GM23338 (cell line): ENCODE measurements around the gene FHIT. TPM values are rescaled to one million over a fixed set of nuclear protein-coding genes. Genes with fewer than 3 reads are reported as not detected.

Source experiments
- ATAC-seq: fragments of 200-7000 bp; cut with Tn5 transposase; 3 replicates; pipeline ENCODE4 v1.9.1; 2020
- DNase-seq: peaks from one replicate; pipeline ENCODE4 v3.0.0-alpha.2; 2015; ENCODE audit warnings: low spot score
- H2AFZ ChIP-seq: fragments of 200-600 bp; sonication (generic); 2 replicates; pipeline ENCODE4 v1.8.0; 2016; ENCODE audit warnings: antibody characterized with exemption, mild to moderate bottlenecking, moderate library complexity
- H3F3A ChIP-seq: fragments of 200-600 bp; sonication (generic); replicated peaks from 2 replicates; pipeline ENCODE4 v1.8.0; 2017; ENCODE audit warnings: antibody characterized with exemption, mixed run types, low read depth
- H3K27ac ChIP-seq: fragments of 200-600 bp; sonication (generic); 2 replicates; pipeline ENCODE4 v1.6.1; 2016; ENCODE audit warnings: low read depth
- H3K27me3 ChIP-seq: fragments of 200-600 bp; sonication (generic); 2 replicates; pipeline ENCODE4 v1.8.0; 2016; ENCODE audit warnings: mild to moderate bottlenecking, mixed run types, moderate library complexity; ENCODE audit not compliant: insufficient read depth
- H3K36me3 ChIP-seq: fragments of 200-600 bp; sonication (generic); 2 replicates; pipeline ENCODE4 v1.8.0; 2016; ENCODE audit warnings: mild to moderate bottlenecking; ENCODE audit not compliant: insufficient read depth
- H3K4me1 ChIP-seq: fragments of 200-600 bp; sonication (generic); 2 replicates; pipeline ENCODE4 v1.8.0; 2016; ENCODE audit warnings: mild to moderate bottlenecking, moderate library complexity; ENCODE audit not compliant: insufficient read depth
- H3K4me2 ChIP-seq: fragments of 200-600 bp; sonication (generic); 2 replicates; pipeline ENCODE4 v1.7.1; 2017; ENCODE audit warnings: mixed run types
- H3K4me3 ChIP-seq: fragments of 200-600 bp; sonication (generic); 2 replicates; pipeline ENCODE4 v1.6.1; 2016; ENCODE audit warnings: mixed run types
- H3K79me2 ChIP-seq: fragments of 200-600 bp; sonication (generic); replicated peaks from 2 replicates; pipeline ENCODE4 v1.8.0; 2017; ENCODE audit warnings: mild to moderate bottlenecking; ENCODE audit not compliant: insufficient read depth
- H3K9me2 ChIP-seq: fragments of 200-600 bp; sonication (generic); 2 replicates; pipeline ENCODE4 v1.8.0; 2017; ENCODE audit not compliant: insufficient read depth
- H4K20me1 ChIP-seq: fragments of 200-600 bp; sonication (generic); replicated peaks from 2 replicates; pipeline ENCODE4 v1.8.0; 2017; ENCODE audit warnings: mild to moderate bottlenecking; ENCODE audit not compliant: insufficient read depth
- H3K27ac Mint-ChIP-seq: 2 replicates; pipeline ENCODE4 v1.8.0; 2020; ENCODE audit warnings: inconsistent platforms, mild to moderate bottlenecking, moderate library complexity, mixed read lengths
- H3K27me3 Mint-ChIP-seq: 3 replicates; pipeline ENCODE4 v1.8.0; 2022; ENCODE audit warnings: low read depth, mild to moderate bottlenecking, moderate library complexity, mixed read lengths, inconsistent platforms; ENCODE audit not compliant: insufficient read depth, poor library complexity
- H3K36me3 Mint-ChIP-seq: 3 replicates; pipeline ENCODE4 v1.8.0; 2021; ENCODE audit warnings: low read depth, mild to moderate bottlenecking, inconsistent platforms, moderate library complexity, mixed read lengths
- H3K4me1 Mint-ChIP-seq: 3 replicates; pipeline ENCODE4 v1.8.0; 2020; ENCODE audit warnings: mild to moderate bottlenecking, inconsistent platforms, mixed read lengths
- H3K4me3 Mint-ChIP-seq: 3 replicates; pipeline ENCODE4 v1.8.0; 2021; ENCODE audit warnings: moderate library complexity, mild to moderate bottlenecking, inconsistent platforms, mixed read lengths
- H3K9me3 Mint-ChIP-seq: 3 replicates; pipeline ENCODE4 v1.8.0; 2020; ENCODE audit warnings: moderate library complexity, mild to moderate bottlenecking, inconsistent platforms, mixed read lengths
- CREB1 ChIP-seq: fragments of 250-450 bp; sonication (Bioruptor Pico); IDR thresholded peaks from 2 replicates; pipeline ENCODE4 v1.5.0; 2020; ENCODE audit warnings: low read depth, mild to moderate bottlenecking, moderate library complexity
- ETS1 ChIP-seq: IDR thresholded peaks from 2 replicates; pipeline ENCODE4 v1.6.1; 2016; ENCODE audit warnings: antibody characterized with exemption
- EZH2 ChIP-seq: fragments of 200-600 bp; sonication (generic); IDR thresholded peaks from one replicate; pipeline ENCODE4 v1.8.0; 2017; ENCODE audit warnings: antibody characterized with exemption, mild to moderate bottlenecking, low read depth; ENCODE audit not compliant: unreplicated experiment
- EZH2phosphoT487 ChIP-seq: fragments of 200-600 bp; sonication (generic); IDR thresholded peaks from one replicate; pipeline ENCODE4 v1.8.1; 2018; ENCODE audit warnings: antibody characterized with exemption; ENCODE audit not compliant: unreplicated experiment
- JUNB ChIP-seq: IDR thresholded peaks from one replicate; pipeline ENCODE4 v1.6.1; 2016; ENCODE audit warnings: antibody characterized with exemption; ENCODE audit not compliant: unreplicated experiment
- NANOG ChIP-seq: IDR thresholded peaks from 2 replicates; pipeline ENCODE4 v1.6.1; 2016; ENCODE audit warnings: antibody characterized with exemption, borderline replicate concordance
- POLR2AphosphoS5 ChIP-seq: IDR thresholded peaks from 2 replicates; pipeline ENCODE4 v1.6.1; 2016; ENCODE audit warnings: antibody characterized with exemption, low read depth
- REST ChIP-seq: IDR thresholded peaks from one replicate; pipeline ENCODE4 v1.6.1; 2018; ENCODE audit warnings: antibody characterized with exemption; ENCODE audit not compliant: unreplicated experiment
- STAT1 ChIP-seq: IDR thresholded peaks from one replicate; pipeline ENCODE4 v1.6.1; 2016; ENCODE audit warnings: antibody characterized with exemption; ENCODE audit not compliant: unreplicated experiment
- ZNF114 ChIP-seq: fragments of 250-450 bp; sonication (Bioruptor Pico); IDR thresholded peaks from 2 replicates; pipeline ENCODE4 v1.5.0; 2020; ENCODE audit warnings: mild to moderate bottlenecking, moderate library complexity
- ZNF331 ChIP-seq: fragments of 250-450 bp; sonication (Bioruptor Pico); IDR thresholded peaks from 2 replicates; pipeline ENCODE4 v1.5.0; 2020; ENCODE audit warnings: low read depth, mild to moderate bottlenecking, moderate library complexity
- ZNF462 ChIP-seq: fragments of 250-450 bp; sonication (Bioruptor Pico); IDR thresholded peaks from 2 replicates; pipeline ENCODE4 v1.5.0; 2020; ENCODE audit warnings: mild to moderate bottlenecking, moderate library complexity
- polyA plus RNA-seq: library from polyadenylated mRNA; unstranded; fragments of >200 nt; fragmentation: Nextera tagmentation; extraction: Ambion mirVana; gene quantifications from 2 replicates; pipeline ENCODE4 v1.2.1, GENCODE V29; 2016
- total RNA-seq: library from RNA; depleted of rRNA; stranded (reverse); fragments of >200 nt; shearing (Covaris generic); gene quantifications from 2 replicates; pipeline ENCODE4 v1.2.3, GENCODE V29; 2014

Gene FHIT
- total and polyA plus RNA-seq, 2 experiments from 2014 or later = 3.0 to 8.3 TPM

- TF ChIP-seq ZNF462 (CRISPR knock-in tag) (no peak), CREB1 (CRISPR knock-in tag) (no peak), EZH2 (no peak), ETS1 (no peak), ZNF114 (no peak)
Measured at GRCh38 chr3:60469481-60469880, 781.8 kb downstream of the FHIT start (continued).

GRCh38 chr3:60463685-60464084 lies 787.6 kb downstream of the FHIT start:
- Mint-ChIP-seq H3K4me1 (no peaks in the 10 kb centered on the region), H3K36me3 (no peaks in the 10 kb centered on the region), H3K27ac (no peak overlapping the region), H3K4me3 (no peak overlapping the region), H3K27me3 (no peaks in the 10 kb centered on the region), H3K9me3 (peaks cover 4% of the 10 kb centered on the region; the same call in 1 of the 3 replicates)
- no peak for ATAC-seq
- H3K36me3 ChIP-seq = no peaks in the 10 kb centered on the region
- no peaks in the 10 kb centered on the region for H3K79me2 ChIP-seq
- DNase-seq = no peak
- no peaks in the 10 kb centered on the region for H3F3A ChIP-seq
- H3K27ac ChIP-seq = no peak overlapping the region
- no peak overlapping the region for H2AFZ ChIP-seq
- H3K4me2 ChIP-seq = no peak overlapping the region
- H3K9me2 ChIP-seq = no peaks in the 10 kb centered on the region
- peaks cover 2% of the 10 kb centered on the region; the same call in 1 of the 2 replicates for H3K4me1 ChIP-seq
- H3K4me3 ChIP-seq = no peak overlapping the region
- no peaks in the 10 kb centered on the region for H3K27me3 ChIP-seq
- H4K20me1 ChIP-seq = no peaks in the 10 kb centered on the region
- no peak for TF ChIP-seq ZNF331 (CRISPR knock-in tag)
- TF ChIP-seq CREB1 (CRISPR knock-in tag) = no peak
- TF ChIP-seq STAT1 = no peak
- TF ChIP-seq ETS1 = no peak
- no peak for TF ChIP-seq NANOG
- no peak for TF ChIP-seq JUNB
- no peak for TF ChIP-seq REST
- TF ChIP-seq POLR2AphosphoS5 = no peak
- TF ChIP-seq ZNF114 = no peak
- no peak for TF ChIP-seq EZH2phosphoT487
